ENCODE results near the gene GATD1. TPM values are rescaled to one million over a fixed set of nuclear protein-coding genes. Genes with fewer than 3 reads are reported as not detected.

Gene GATD1
- total and polyA plus RNA-seq, 2 experiments from 2014 or later, result 39.3 to 51.0 TPM

GRCh38 chr11:776561-777287, 563 bp downstream of the GATD1 start (continued):
- TF ChIP-seq ZNF462 (CRISPR knock-in tag; IDR thresholded peaks at IDR 0.05) (no peak), POLR2AphosphoS5 (IDR thresholded peaks at IDR 0.05; ENCODE audit: low read depth) (peak; percentile 58; the same call in 1 of the 2 replicates)

- peaks cover 4% of the 10 kb centered on the region; the same call in 1 of the 2 replicates for H3F3A ChIP-seq (replicated peaks; ENCODE audit: low read depth)
- peaks cover 25% of the 10 kb centered on the region for H4K20me1 ChIP-seq (replicated peaks; ENCODE audit: insufficient read depth)
- Mint-ChIP-seq H3K9me3 (no peaks in the 10 kb centered on the region), H3K27ac (peak overlapping the region; percentile 82), H3K27me3 (ENCODE audit: insufficient read depth, low read depth, poor library complexity) (peaks cover 16% of the 10 kb centered on the region), H3K4me1 (peaks cover 15% of the 10 kb centered on the region), H3K36me3 (ENCODE audit: low read depth) (peaks cover 13% of the 10 kb centered on the region), H3K4me3 (peak overlapping the region; percentile 87)
- peaks cover 43% of the 10 kb centered on the region for H3K79me2 ChIP-seq (replicated peaks; ENCODE audit: insufficient read depth)
- H3K9me2 ChIP-seq (ENCODE audit: insufficient read depth), result no peaks in the 10 kb centered on the region
- H2AFZ ChIP-seq, result no peak overlapping the region
- DNase-seq (ENCODE audit: low spot score) (no peak), ATAC-seq (peak; percentile 0; the same call in 1 of the 3 replicates)
- H3K4me2 ChIP-seq, result peak overlapping the region; percentile 90
- H3K27ac ChIP-seq (ENCODE audit: low read depth), result no peak overlapping the region
- H3K27me3 ChIP-seq (ENCODE audit: insufficient read depth), result no peaks in the 10 kb centered on the region
- peak overlapping the region; percentile 87 for H3K4me3 ChIP-seq
- H3K4me1 ChIP-seq (ENCODE audit: insufficient read depth), result peaks cover 11% of the 10 kb centered on the region; the same call in 1 of the 2 replicates
- H3K36me3 ChIP-seq (ENCODE audit: insufficient read depth), result no peaks in the 10 kb centered on the region; the same call in 1 of the 2 replicates
- TF ChIP-seq POLR2AphosphoS5 (IDR thresholded peaks at IDR 0.05; ENCODE audit: low read depth) (no peak), EZH2phosphoT487 (IDR thresholded peaks at IDR 0.05; ENCODE audit: unreplicated experiment) (no peak), CREB1 (CRISPR knock-in tag; IDR thresholded peaks at IDR 0.05; ENCODE audit: low read depth) (no peak), ZNF331 (CRISPR knock-in tag; IDR thresholded peaks at IDR 0.05; ENCODE audit: low read depth) (no peak), JUNB (IDR thresholded peaks at IDR 0.05; ENCODE audit: unreplicated experiment) (no peak), CTCF (conservative IDR thresholded peaks at IDR 0.05; ENCODE audit: low read depth in 2 of 2) (no peak), ETS1 (IDR thresholded peaks at IDR 0.05) (no peak)
Observed at GRCh38 chr11:776263-776560, 1.1 kb downstream of the GATD1 start.

Data from GM23338 (cell line).